Measurements from ENCODE around the gene CFAP299. TPM values are rescaled to one million over a fixed set of nuclear protein-coding genes. Genes with fewer than 3 reads are reported as not detected.

Gene CFAP299
- total and polyA plus RNA-seq, 2 donors (not counting 1 experiment from before 2014, with no cell fraction given): not detected

- 62% methylated on average over 4 of the region's 5 CpGs for WGBS (ENCODE audit: insufficient coverage)
- Histone ChIP-seq H3K79me2 (ENCODE audit: control insufficient read depth, insufficient read depth, low read length) (no peaks in the 10 kb centered on the region), H3K9ac (ENCODE audit: low read length) (no peak overlapping the region), H3K4me1 (ENCODE audit: control insufficient read depth in 2 of 2, insufficient read depth in 2 of 2, low read length in 2 of 2) (no peaks in the 10 kb centered on the region), H4K20me1 (ENCODE audit: control insufficient read depth, insufficient read depth, low read length, poor library complexity, severe bottlenecking) (no peaks in the 10 kb centered on the region), H3K36me3 (replicated peaks in 1 of 2; ENCODE audit: control extremely low read depth in 1 of 2, control insufficient read depth in 1 of 2, extremely low read depth in 1 of 2, insufficient read depth in 2 of 2, low read length in 1 of 2) (no peaks in the 10 kb centered on the region), H2AFZ (ENCODE audit: insufficient read depth, low read depth, low read length, poor library complexity, severe bottlenecking) (no peak overlapping the region), H3K4me3 (ENCODE audit: control extremely low read depth in 1 of 5, extremely low read depth in 1 of 5, insufficient read depth in 1 of 5, low read depth in 2 of 5, low read length in 4 of 5) (no peak overlapping the region), H3K9me3 (ENCODE audit: control extremely low read depth in 1 of 3, control insufficient read depth in 2 of 3, insufficient read depth in 1 of 3, low read length in 2 of 3) (peaks cover 0 to 8% (median 5%) of the 10 kb centered on the region in 3 donors), H3K27me3 (replicated peaks in 1 of 4; ENCODE audit: control extremely low read depth in 1 of 4, control insufficient read depth in 3 of 4, insufficient read depth in 4 of 4, low read length in 3 of 4) (no peaks in the 10 kb centered on the region), H3K27ac (ENCODE audit: low read length in 2 of 2) (no peak overlapping the region), H3K4me2 (replicated peaks; ENCODE audit: low read depth, low read length, poor library complexity, severe bottlenecking) (no peak overlapping the region)
- H3K4me3 Mint-ChIP-seq: no peak overlapping the region
- DNase-seq (no peak), ATAC-seq (ENCODE audit: low read depth) (no peak)
- H3K9me3 Mint-ChIP-seq (ENCODE audit: insufficient read depth): peaks cover 6% of the 10 kb centered on the region
- H3K4me1 Mint-ChIP-seq: no peaks in the 10 kb centered on the region
- POLR2A ChIA-PET: no interaction called here
- intact Hi-C loops (cut with micrococcal nuclease): no loop called here
- H3K27ac Mint-ChIP-seq: no peak overlapping the region
- TF ChIP-seq CTCF (IDR thresholded peaks at IDR 0.05) (no peak), EZH2 (IDR thresholded peaks at IDR 0.05; ENCODE audit: borderline replicate concordance, insufficient read depth, low read depth, low read length, poor library complexity, severe bottlenecking) (no peak)
- no peaks in the 10 kb centered on the region for H3K27me3 Mint-ChIP-seq
- CTCF ChIA-PET: no interaction called here
Measured at GRCh38 chr4:80897537-80898303, 562.2 kb downstream of the CFAP299 start.

GRCh38 chr4:80900908-80901307 is 565.4 kb downstream of the CFAP299 start:
- DNase-seq: no peak
- Mint-ChIP-seq H3K4me1 (no peaks in the 10 kb centered on the region), H3K27me3 (no peaks in the 10 kb centered on the region), H3K27ac (no peak overlapping the region), H3K4me3 (no peak overlapping the region), H3K9me3 (ENCODE audit: insufficient read depth) (no peaks in the 10 kb centered on the region)
- WGBS (ENCODE audit: insufficient coverage): no CpG with 5 or more reads among the region's 2 CpGs
- ChIA-PET CTCF (no interaction called here), POLR2A (interaction anchor here (0.7 kb wide), 1 partner anchor 9 kb away, joined by 3 read pairs; no protein-coding TSS in a partner anchor)
- peaks cover 4 to 8% (median 6%) of the 10 kb centered on the region in 3 donors for H3K9me3 ChIP-seq (ENCODE audit: control extremely low read depth in 1 of 3, control insufficient read depth in 2 of 3, insufficient read depth in 1 of 3, low read length in 2 of 3)
- H3K9ac ChIP-seq (ENCODE audit: low read length): no peak overlapping the region
- H3K79me2 ChIP-seq (ENCODE audit: control insufficient read depth, insufficient read depth, low read length): no peaks in the 10 kb centered on the region
- intact Hi-C loops (cut with micrococcal nuclease): no loop called here
- TF ChIP-seq CTCF (IDR thresholded peaks at IDR 0.05): no peak
- TF ChIP-seq EZH2 (IDR thresholded peaks at IDR 0.05; ENCODE audit: borderline replicate concordance, insufficient read depth, low read depth, low read length, poor library complexity, severe bottlenecking): no peak
- ATAC-seq (ENCODE audit: low read depth): no peak
- no peaks in the 10 kb centered on the region for H3K27me3 ChIP-seq (replicated peaks in 1 of 4; ENCODE audit: control extremely low read depth in 1 of 4, control insufficient read depth in 3 of 4, insufficient read depth in 4 of 4, low read length in 3 of 4)
- no peak overlapping the region for H3K4me2 ChIP-seq (replicated peaks; ENCODE audit: low read depth, low read length, poor library complexity, severe bottlenecking)
- H4K20me1 ChIP-seq (ENCODE audit: control insufficient read depth, insufficient read depth, low read length, poor library complexity, severe bottlenecking): no peaks in the 10 kb centered on the region
- no peaks in the 10 kb centered on the region for H3K36me3 ChIP-seq (replicated peaks in 1 of 2; ENCODE audit: control extremely low read depth in 1 of 2, control insufficient read depth in 1 of 2, extremely low read depth in 1 of 2, insufficient read depth in 2 of 2, low read length in 1 of 2)
- no peaks in the 10 kb centered on the region for H3K4me1 ChIP-seq (ENCODE audit: control insufficient read depth in 2 of 2, insufficient read depth in 2 of 2, low read length in 2 of 2)
- no peak overlapping the region for H3K27ac ChIP-seq (ENCODE audit: low read length in 2 of 2)
- H2AFZ ChIP-seq (ENCODE audit: insufficient read depth, low read depth, low read length, poor library complexity, severe bottlenecking): no peak overlapping the region
- no peak overlapping the region for H3K4me3 ChIP-seq (ENCODE audit: control extremely low read depth in 1 of 5, extremely low read depth in 1 of 5, insufficient read depth in 1 of 5, low read depth in 2 of 5, low read length in 4 of 5)
